ENCODE results near the gene CCL19.

The CCL19 gene

GRCh38 chr9:34714007-34714406 lies 22.9 kb upstream of the CCL19 start:
- Mint-ChIP-seq H3K4me1 (no peaks in the 10 kb centered on the region), H3K36me3 (ENCODE audit: insufficient read depth) (peaks cover 2% of the 10 kb centered on the region), H3K27ac (ENCODE audit: low read depth) (no peak overlapping the region), H3K4me3 (no peak overlapping the region), H3K27me3 (peaks cover 53% of the 10 kb centered on the region), H3K9me3 (no peaks in the 10 kb centered on the region)
- DNase-seq (ENCODE audit: low spot score in 2 of 2) (no peak), ATAC-seq (replicated peaks; ENCODE audit: extremely low read depth, poor library complexity, severe bottlenecking) (no peak)

- DNase-seq (ENCODE audit: low spot score in 2 of 2): no peak
- no peak overlapping the region for H3K4me3 Mint-ChIP-seq
- H3K4me1 Mint-ChIP-seq: no peaks in the 10 kb centered on the region
These were observed 21.1 kb upstream of the CCL19 start for GRCh38 chr9:34712140-34712539.

GRCh38 chr9:34710023-34710422 lies 18.9 kb upstream of the CCL19 start, which contains the start of gene CCL21:
Gene CCL21, minus strand, starts transcription at chr9:34710136. Its CDS starts 70 bp downstream, at chr9:34710066.
- ATAC-seq (replicated peaks; ENCODE audit: extremely low read depth, poor library complexity, severe bottlenecking) (no peak), DNase-seq (ENCODE audit: low spot score in 2 of 2) (no peak)
- H3K27ac Mint-ChIP-seq (ENCODE audit: low read depth): no peak within 1 kb of the TSS
- no peak within 1 kb of the TSS for H3K4me3 Mint-ChIP-seq
- H3K9me3 Mint-ChIP-seq: no peaks in the 10 kb centered on the region
- H3K36me3 Mint-ChIP-seq (ENCODE audit: insufficient read depth): no peaks in the 10 kb centered on the region
- peaks cover 45% of the 10 kb centered on the region for H3K27me3 Mint-ChIP-seq
- H3K4me1 Mint-ChIP-seq: no peaks in the 10 kb centered on the region

More at GRCh38 chr9:34712140-34712539, 21.1 kb upstream of the CCL19 start:
- Mint-ChIP-seq H3K27me3 (peaks cover 43% of the 10 kb centered on the region), H3K27ac (ENCODE audit: low read depth) (no peak overlapping the region), H3K9me3 (no peaks in the 10 kb centered on the region), H3K36me3 (ENCODE audit: insufficient read depth) (no peaks in the 10 kb centered on the region)
- ATAC-seq (replicated peaks; ENCODE audit: extremely low read depth, poor library complexity, severe bottlenecking): no peak

GRCh38 chr9:34709196-34709978 lies 18.3 kb upstream of the CCL19 start:
- Mint-ChIP-seq H3K36me3 (ENCODE audit: insufficient read depth) (no peaks in the 10 kb centered on the region), H3K4me1 (no peaks in the 10 kb centered on the region), H3K4me3 (no peak overlapping the region), H3K27ac (ENCODE audit: low read depth) (no peak overlapping the region), H3K27me3 (peaks cover 38% of the 10 kb centered on the region), H3K9me3 (no peaks in the 10 kb centered on the region)
- DNase-seq (ENCODE audit: low spot score in 2 of 2) (no peak), ATAC-seq (replicated peaks; ENCODE audit: extremely low read depth, poor library complexity, severe bottlenecking) (no peak)

- Mint-ChIP-seq H3K27ac (ENCODE audit: low read depth) (peak overlapping the region; percentile 68), H3K4me3 (no peak overlapping the region), H3K36me3 (ENCODE audit: insufficient read depth) (no peaks in the 10 kb centered on the region), H3K9me3 (no peaks in the 10 kb centered on the region), H3K4me1 (peaks cover 2% of the 10 kb centered on the region), H3K27me3 (peaks cover 16% of the 10 kb centered on the region)
- DNase-seq (ENCODE audit: low spot score in 2 of 2): no peak
- ATAC-seq (replicated peaks; ENCODE audit: extremely low read depth, poor library complexity, severe bottlenecking): no peak
These were observed 16.1 kb upstream of the CCL19 start for GRCh38 chr9:34707130-34707529.

- no peak overlapping the region for H3K27ac Mint-ChIP-seq (ENCODE audit: low read depth)
- peaks cover 6% of the 10 kb centered on the region for H3K4me1 Mint-ChIP-seq
- DNase-seq (ENCODE audit: low spot score in 2 of 2) (peak; percentile 58 to 64), ATAC-seq (replicated peaks; ENCODE audit: extremely low read depth, poor library complexity, severe bottlenecking) (peak; percentile 74)
- H3K36me3 Mint-ChIP-seq (ENCODE audit: insufficient read depth): no peaks in the 10 kb centered on the region
- H3K4me3 Mint-ChIP-seq: peak overlapping the region; percentile 72
- no peaks in the 10 kb centered on the region for H3K9me3 Mint-ChIP-seq
- peaks cover 19% of the 10 kb centered on the region for H3K27me3 Mint-ChIP-seq
These were observed 11.0 kb upstream of the CCL19 start for GRCh38 chr9:34701769-34702736.

GRCh38 chr9:34701023-34701768 lies 10.1 kb upstream of the CCL19 start:
- H3K9me3 Mint-ChIP-seq: no peaks in the 10 kb centered on the region
- DNase-seq (ENCODE audit: low spot score in 2 of 2) (peak; percentile 50 to 62), ATAC-seq (replicated peaks; ENCODE audit: extremely low read depth, poor library complexity, severe bottlenecking) (peak; percentile 83)
- H3K36me3 Mint-ChIP-seq (ENCODE audit: insufficient read depth): no peaks in the 10 kb centered on the region
- H3K27ac Mint-ChIP-seq (ENCODE audit: low read depth): no peak overlapping the region
- peaks cover 13% of the 10 kb centered on the region for H3K27me3 Mint-ChIP-seq
- H3K4me3 Mint-ChIP-seq: peak overlapping the region; percentile 72
- H3K4me1 Mint-ChIP-seq: peaks cover 6% of the 10 kb centered on the region

- no peaks in the 10 kb centered on the region for H3K36me3 Mint-ChIP-seq (ENCODE audit: insufficient read depth)
- no peaks in the 10 kb centered on the region for H3K4me1 Mint-ChIP-seq
- H3K4me3 Mint-ChIP-seq: no peak overlapping the region
- peaks cover 18% of the 10 kb centered on the region for H3K27me3 Mint-ChIP-seq
- no peak for ATAC-seq (replicated peaks; ENCODE audit: extremely low read depth, poor library complexity, severe bottlenecking)
- DNase-seq (ENCODE audit: low spot score in 2 of 2): no peak
- no peak overlapping the region for H3K27ac Mint-ChIP-seq (ENCODE audit: low read depth)
- H3K9me3 Mint-ChIP-seq: no peaks in the 10 kb centered on the region
These were observed 3.7 kb upstream of the CCL19 start for GRCh38 chr9:34694811-34695210.

- peaks cover 27% of the 10 kb centered on the region for H3K27me3 Mint-ChIP-seq
- DNase-seq (ENCODE audit: low spot score in 2 of 2): no peak
- no peak overlapping the region for H3K4me3 Mint-ChIP-seq
- H3K9me3 Mint-ChIP-seq: no peaks in the 10 kb centered on the region
- no peak for ATAC-seq (replicated peaks; ENCODE audit: extremely low read depth, poor library complexity, severe bottlenecking)
- H3K4me1 Mint-ChIP-seq: no peaks in the 10 kb centered on the region
- no peak overlapping the region for H3K27ac Mint-ChIP-seq (ENCODE audit: low read depth)
- no peaks in the 10 kb centered on the region for H3K36me3 Mint-ChIP-seq (ENCODE audit: insufficient read depth)
These were observed 2.5 kb upstream of the CCL19 start for GRCh38 chr9:34693560-34693959.

- no peaks in the 10 kb centered on the region for H3K36me3 Mint-ChIP-seq (ENCODE audit: insufficient read depth)
- peaks cover 33% of the 10 kb centered on the region for H3K27me3 Mint-ChIP-seq
- no peak overlapping the region for H3K4me3 Mint-ChIP-seq
- no peak for DNase-seq (ENCODE audit: low spot score in 2 of 2)
- ATAC-seq (replicated peaks; ENCODE audit: extremely low read depth, poor library complexity, severe bottlenecking): no peak
- no peaks in the 10 kb centered on the region for H3K9me3 Mint-ChIP-seq
- no peak overlapping the region for H3K27ac Mint-ChIP-seq (ENCODE audit: low read depth)
- H3K4me1 Mint-ChIP-seq: no peaks in the 10 kb centered on the region
These were observed 850 bp upstream of the CCL19 start for GRCh38 chr9:34691936-34692315.

- Mint-ChIP-seq H3K9me3 (no peaks in the 10 kb centered on the region), H3K27me3 (peaks cover 23% of the 10 kb centered on the region), H3K4me3 (no peak overlapping the region), H3K27ac (ENCODE audit: low read depth) (no peak overlapping the region), H3K4me1 (no peaks in the 10 kb centered on the region), H3K36me3 (ENCODE audit: insufficient read depth) (no peaks in the 10 kb centered on the region)
- DNase-seq (ENCODE audit: low spot score in 2 of 2) (no peak), ATAC-seq (replicated peaks; ENCODE audit: extremely low read depth, poor library complexity, severe bottlenecking) (no peak)
These were observed 1.6 kb downstream of the CCL19 start for GRCh38 chr9:34689512-34689911.

GRCh38 chr9:34689116-34689470 lies 2.0 kb downstream of the CCL19 start:
- H3K36me3 Mint-ChIP-seq (ENCODE audit: insufficient read depth): no peaks in the 10 kb centered on the region
- H3K4me3 Mint-ChIP-seq: no peak overlapping the region
- no peak overlapping the region for H3K27ac Mint-ChIP-seq (ENCODE audit: low read depth)
- H3K4me1 Mint-ChIP-seq: no peaks in the 10 kb centered on the region
- H3K9me3 Mint-ChIP-seq: no peaks in the 10 kb centered on the region
- peaks cover 22% of the 10 kb centered on the region for H3K27me3 Mint-ChIP-seq
- DNase-seq (ENCODE audit: low spot score in 2 of 2) (no peak), ATAC-seq (replicated peaks; ENCODE audit: extremely low read depth, poor library complexity, severe bottlenecking) (no peak)

All from central memory CD8-positive, alpha-beta T cell (primary cell).